Spleen (tissue), 7 donors: ENCODE data around the gene RGMA.

Source experiments
- CTCF ChIP-seq, 11 experiments: fragments of 200-600 bp in 7 of 11; fragments of 450-650 bp in 4 of 11; sonication (generic) in 4 of 11; IDR thresholded peaks in 8 of 11; conservative IDR thresholded peaks in 3 of 11; 1 replicate in 7 of 11; 2 replicates in 4 of 11; pipeline versions ENCODE4 v1.4.0 to v1.8.0; 2016 to 2021; ENCODE audit warnings: antibody characterized with exemption in 11 of 11, inconsistent platforms in 4 of 11, mild to moderate bottlenecking in 1 of 11
- POLR2A ChIP-seq, 3 donors: fragments of 450-650 bp; IDR thresholded peaks; one replicate each; pipeline ENCODE4 v1.5.1; 2017; ENCODE audit warnings: antibody characterized with exemption in 3 of 3, mild to moderate bottlenecking in 1 of 3
- donor health status: DM: no; HTN: no; CAD: no; lungs with moderate emphysema.
- donor health status: DM: no; HTN: no; CAD: no.
- donor health status: DM: no; HTN: no; CAD: no.

- no peak for TF ChIP-seq CTCF (IDR thresholded peaks at IDR 0.05 in 8 of 11, conservative IDR thresholded peaks at IDR 0.05 in 3 of 11)
- no peak for TF ChIP-seq POLR2A (IDR thresholded peaks at IDR 0.05)
These were observed 39.0 kb downstream of the RGMA start for GRCh38 chr15:93049914-93050578.
